ENCODE results near the gene CRYGS. TPM values are rescaled to one million over a fixed set of nuclear protein-coding genes. Genes with fewer than 3 reads are reported as not detected.

CRYGS gene
- total RNA-seq, 1 experiment from 2014 or later = 3.2 TPM

DNA sequence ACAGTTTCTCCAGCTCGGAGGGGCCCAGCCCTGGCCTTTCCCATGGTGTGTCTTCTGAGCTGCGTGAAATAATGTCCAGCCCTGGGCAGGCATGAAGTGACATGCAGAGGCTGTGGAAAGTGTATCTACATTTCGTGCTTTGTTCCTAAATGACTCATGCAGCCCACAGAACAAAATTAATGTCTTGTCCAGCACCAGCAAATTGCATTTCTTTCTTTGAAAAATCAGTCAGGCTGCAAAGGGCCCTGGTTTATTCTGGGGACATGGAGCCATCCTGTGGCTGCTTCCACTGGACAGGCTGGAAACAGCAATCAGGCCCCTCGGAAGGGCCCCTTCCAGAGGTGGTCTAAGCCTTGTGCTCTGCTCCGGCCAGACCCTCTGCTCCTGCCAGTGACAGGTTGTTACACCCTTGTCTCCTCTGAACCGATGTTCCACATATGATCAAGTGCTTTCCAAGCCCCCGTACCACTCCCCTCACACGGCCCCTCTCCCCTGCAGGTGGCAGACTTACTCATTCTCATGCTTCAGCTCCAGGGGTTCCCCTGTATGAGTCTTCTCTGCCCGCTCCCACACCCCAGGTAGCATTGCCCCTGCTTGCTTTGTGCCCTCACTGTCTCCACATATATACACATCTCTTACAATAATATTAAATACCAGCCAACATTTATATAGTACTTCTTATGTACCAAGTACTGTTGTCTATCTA, 33.7 kb downstream of the CRYGS start:
- CTCF ChIA-PET = no interaction called here
- no TSS peak for BruUV-seq (replicated peaks)
- no peaks in the 10 kb centered on the region for H3K27me3 ChIP-seq (replicated peaks; ENCODE audit: control insufficient read depth, insufficient read depth, low read length)

DNA sequence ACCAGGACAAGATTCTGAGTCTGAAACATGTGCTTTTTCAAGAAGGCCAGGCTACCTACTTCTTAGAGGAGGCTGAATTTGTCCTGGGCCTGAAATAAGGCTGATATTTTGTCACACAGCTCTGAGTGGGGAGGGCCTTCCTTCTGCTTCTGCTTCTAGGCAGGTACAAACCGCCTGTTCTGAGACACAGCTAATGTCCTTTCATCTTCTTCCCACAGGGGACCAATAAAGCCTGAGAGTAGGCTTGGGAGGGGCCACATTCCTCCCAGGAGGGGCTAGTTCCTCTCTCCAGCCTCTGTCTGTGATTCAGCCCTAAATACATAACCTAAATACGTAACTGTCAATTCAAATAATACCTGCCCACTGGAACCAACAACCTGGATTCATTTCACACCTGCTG, 34.8 kb downstream of the CRYGS start:
- H3K4me1 Mint-ChIP-seq (ENCODE audit: low read depth, unreplicated experiment) = peaks cover 36% of the 10 kb centered on the region
- no peak for DNase-seq
- peaks cover 15% of the 10 kb centered on the region for H3K9me3 Mint-ChIP-seq (ENCODE audit: unreplicated experiment)
- TF ChIP-seq, protein P1, sequence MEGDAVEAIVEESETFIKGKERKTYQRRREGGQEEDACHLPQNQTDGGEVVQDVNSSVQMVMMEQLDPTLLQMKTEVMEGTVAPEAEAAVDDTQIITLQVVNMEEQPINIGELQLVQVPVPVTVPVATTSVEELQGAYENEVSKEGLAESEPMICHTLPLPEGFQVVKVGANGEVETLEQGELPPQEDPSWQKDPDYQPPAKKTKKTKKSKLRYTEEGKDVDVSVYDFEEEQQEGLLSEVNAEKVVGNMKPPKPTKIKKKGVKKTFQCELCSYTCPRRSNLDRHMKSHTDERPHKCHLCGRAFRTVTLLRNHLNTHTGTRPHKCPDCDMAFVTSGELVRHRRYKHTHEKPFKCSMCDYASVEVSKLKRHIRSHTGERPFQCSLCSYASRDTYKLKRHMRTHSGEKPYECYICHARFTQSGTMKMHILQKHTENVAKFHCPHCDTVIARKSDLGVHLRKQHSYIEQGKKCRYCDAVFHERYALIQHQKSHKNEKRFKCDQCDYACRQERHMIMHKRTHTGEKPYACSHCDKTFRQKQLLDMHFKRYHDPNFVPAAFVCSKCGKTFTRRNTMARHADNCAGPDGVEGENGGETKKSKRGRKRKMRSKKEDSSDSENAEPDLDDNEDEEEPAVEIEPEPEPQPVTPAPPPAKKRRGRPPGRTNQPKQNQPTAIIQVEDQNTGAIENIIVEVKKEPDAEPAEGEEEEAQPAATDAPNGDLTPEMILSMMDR (IDR thresholded peaks at IDR 0.05; ENCODE audit: insufficient read depth in 1 of 2, low read depth in 1 of 2, low read length in 1 of 2, severe bottlenecking in 1 of 2, unreplicated experiment in 1 of 2) = no peak
- no peaks in the 10 kb centered on the region for H3K36me3 Mint-ChIP-seq (ENCODE audit: insufficient read depth, unreplicated experiment)
- intact Hi-C loops (cut with micrococcal nuclease; ENCODE audit: unreplicated experiment) = no loop called here
- peaks cover 19% of the 10 kb centered on the region for H3K4me1 ChIP-seq
- H3K4me3 ChIP-seq (ENCODE audit: low read depth, low read length) = no peak overlapping the region
- no peaks in the 10 kb centered on the region for H3K27me3 ChIP-seq (replicated peaks; ENCODE audit: control insufficient read depth, insufficient read depth, low read length)
- H3K27me3 Mint-ChIP-seq (ENCODE audit: insufficient read depth, unreplicated experiment) = no peaks in the 10 kb centered on the region
- no peaks in the 10 kb centered on the region for H3K36me3 ChIP-seq (ENCODE audit: control insufficient read depth, insufficient read depth, low read length)
- no peak overlapping the region for H3K4me3 Mint-ChIP-seq (ENCODE audit: unreplicated experiment)
- BruUV-seq (replicated peaks) = no TSS peak
- H3K9me3 ChIP-seq = no peaks in the 10 kb centered on the region
- H3K27ac Mint-ChIP-seq (ENCODE audit: unreplicated experiment) = no peak overlapping the region
- POLR2A ChIA-PET = no interaction called here
- CTCF ChIA-PET = no interaction called here

More for the DNA sequence above, 33.7 kb downstream of the CRYGS start:
- Mint-ChIP-seq H3K4me1 (ENCODE audit: low read depth, unreplicated experiment) (peaks cover 28% of the 10 kb centered on the region), H3K9me3 (ENCODE audit: unreplicated experiment) (peaks cover 15% of the 10 kb centered on the region), H3K36me3 (ENCODE audit: insufficient read depth, unreplicated experiment) (no peaks in the 10 kb centered on the region), H3K27me3 (ENCODE audit: insufficient read depth, unreplicated experiment) (no peaks in the 10 kb centered on the region), H3K27ac (ENCODE audit: unreplicated experiment) (no peak overlapping the region), H3K4me3 (ENCODE audit: unreplicated experiment) (no peak overlapping the region)
- Histone ChIP-seq H3K4me3 (ENCODE audit: low read depth, low read length) (no peak overlapping the region), H3K36me3 (ENCODE audit: control insufficient read depth, insufficient read depth, low read length) (no peaks in the 10 kb centered on the region), H3K4me1 (peaks cover 12% of the 10 kb centered on the region; the same call in 1 of the 2 replicates), H3K9me3 (no peaks in the 10 kb centered on the region)
- intact Hi-C loops (cut with micrococcal nuclease; ENCODE audit: unreplicated experiment) = loop anchor here (5.0 kb wide), 1 partner anchor 43 kb away; no protein-coding TSS in a partner anchor
- POLR2A ChIA-PET = no interaction called here
- DNase-seq = no peak
- TF ChIP-seq, protein P1 (IDR thresholded peaks at IDR 0.05; ENCODE audit: insufficient read depth in 1 of 2, low read depth in 1 of 2, low read length in 1 of 2, severe bottlenecking in 1 of 2, unreplicated experiment in 1 of 2) = peak in 1 of 2 experiments; percentile 0

DNA sequence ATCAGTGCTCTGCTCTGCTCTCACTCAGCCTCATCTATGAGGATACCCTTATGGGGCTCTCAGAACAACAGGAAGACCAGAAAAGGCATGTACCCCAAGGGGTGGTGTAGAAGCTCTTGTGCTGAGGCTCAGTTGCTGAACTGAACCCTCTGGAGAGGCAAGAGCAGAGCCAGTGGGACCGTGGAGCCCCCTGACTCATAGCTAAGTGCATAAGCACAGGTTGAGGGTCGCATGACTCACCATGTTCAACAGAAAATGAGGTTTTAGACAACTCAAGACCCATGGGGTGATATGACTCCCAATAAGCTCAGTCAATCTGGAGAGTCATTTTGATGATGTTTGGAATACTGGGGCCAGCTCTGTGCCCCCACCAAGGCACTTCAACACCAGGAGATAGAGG, 37.3 kb downstream of the CRYGS start:
- H3K4me1 ChIP-seq = peaks cover 26% of the 10 kb centered on the region
- Mint-ChIP-seq H3K9me3 (ENCODE audit: unreplicated experiment) (peaks cover 15% of the 10 kb centered on the region), H3K27me3 (ENCODE audit: insufficient read depth, unreplicated experiment) (no peaks in the 10 kb centered on the region), H3K27ac (ENCODE audit: unreplicated experiment) (no peak overlapping the region), H3K4me3 (ENCODE audit: unreplicated experiment) (no peak overlapping the region), H3K4me1 (ENCODE audit: low read depth, unreplicated experiment) (peaks cover 34% of the 10 kb centered on the region), H3K36me3 (ENCODE audit: insufficient read depth, unreplicated experiment) (no peaks in the 10 kb centered on the region)
- H3K9me3 ChIP-seq = no peaks in the 10 kb centered on the region
- POLR2A ChIA-PET = no interaction called here
- no peaks in the 10 kb centered on the region; the same call in 1 of the 2 replicates for H3K36me3 ChIP-seq (ENCODE audit: control insufficient read depth, insufficient read depth, low read length)
- DNase-seq = no peak
- TF ChIP-seq, protein P1 (IDR thresholded peaks at IDR 0.05; ENCODE audit: insufficient read depth in 1 of 2, low read depth in 1 of 2, low read length in 1 of 2, severe bottlenecking in 1 of 2, unreplicated experiment in 1 of 2) = no peak
- CTCF ChIA-PET = no interaction called here
- no TSS peak for BruUV-seq (replicated peaks)
- intact Hi-C loops (cut with micrococcal nuclease; ENCODE audit: unreplicated experiment) = no loop called here
- no peaks in the 10 kb centered on the region for H3K27me3 ChIP-seq (replicated peaks; ENCODE audit: control insufficient read depth, insufficient read depth, low read length)
- no peak overlapping the region for H3K4me3 ChIP-seq (ENCODE audit: low read depth, low read length)
